ENCODE results near the gene MRPL47.

DNA sequence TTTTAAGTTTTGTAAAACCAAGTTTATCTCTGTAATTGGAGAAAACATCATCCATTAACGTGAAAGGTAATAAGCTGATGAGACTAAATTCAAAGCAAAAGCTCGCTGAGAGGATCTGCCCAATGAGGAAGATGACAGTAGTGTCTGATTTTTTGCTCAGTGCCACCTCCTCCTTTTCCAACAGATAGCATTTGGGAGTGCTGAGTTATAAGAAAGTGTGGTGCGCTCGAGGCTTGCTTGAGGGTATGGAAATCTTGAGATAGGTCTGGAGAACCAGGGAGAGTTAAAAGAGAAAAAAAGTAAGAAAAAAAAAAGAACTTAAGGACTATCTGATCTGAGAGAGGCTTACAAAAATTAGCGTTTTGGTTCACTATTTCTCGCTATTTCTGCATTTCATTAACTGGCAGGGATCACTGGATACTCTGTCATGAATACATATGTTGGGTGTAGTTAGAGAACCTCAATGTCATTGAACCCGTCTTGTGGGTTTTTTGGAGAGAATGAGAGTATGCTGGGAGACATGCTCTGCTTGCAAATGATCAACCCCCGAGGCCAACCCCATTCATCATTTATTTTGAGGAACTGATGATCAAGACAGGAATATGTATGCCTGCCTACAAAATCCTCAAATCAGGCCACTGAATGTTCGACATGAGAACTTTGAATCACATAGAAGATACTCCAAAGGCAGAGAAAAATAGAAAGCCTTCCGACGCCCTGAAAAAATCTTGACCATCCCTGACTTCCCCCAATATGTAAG is 47.4 kb upstream of the MRPL47 start:
- TF ChIP-seq CTCF (IDR thresholded peaks at IDR 0.05) (no peak), POLR2AphosphoS5 (IDR thresholded peaks at IDR 0.05; ENCODE audit: low read depth, low read length) (no peak), SIN3A (IDR thresholded peaks at IDR 0.05; ENCODE audit: borderline replicate concordance, insufficient read depth, low read depth, low read length) (no peak), TCF7L2 (IDR thresholded peaks at IDR 0.05; ENCODE audit: low read depth, low read length) (no peak)
- TF ChIP-seq, protein P1, sequence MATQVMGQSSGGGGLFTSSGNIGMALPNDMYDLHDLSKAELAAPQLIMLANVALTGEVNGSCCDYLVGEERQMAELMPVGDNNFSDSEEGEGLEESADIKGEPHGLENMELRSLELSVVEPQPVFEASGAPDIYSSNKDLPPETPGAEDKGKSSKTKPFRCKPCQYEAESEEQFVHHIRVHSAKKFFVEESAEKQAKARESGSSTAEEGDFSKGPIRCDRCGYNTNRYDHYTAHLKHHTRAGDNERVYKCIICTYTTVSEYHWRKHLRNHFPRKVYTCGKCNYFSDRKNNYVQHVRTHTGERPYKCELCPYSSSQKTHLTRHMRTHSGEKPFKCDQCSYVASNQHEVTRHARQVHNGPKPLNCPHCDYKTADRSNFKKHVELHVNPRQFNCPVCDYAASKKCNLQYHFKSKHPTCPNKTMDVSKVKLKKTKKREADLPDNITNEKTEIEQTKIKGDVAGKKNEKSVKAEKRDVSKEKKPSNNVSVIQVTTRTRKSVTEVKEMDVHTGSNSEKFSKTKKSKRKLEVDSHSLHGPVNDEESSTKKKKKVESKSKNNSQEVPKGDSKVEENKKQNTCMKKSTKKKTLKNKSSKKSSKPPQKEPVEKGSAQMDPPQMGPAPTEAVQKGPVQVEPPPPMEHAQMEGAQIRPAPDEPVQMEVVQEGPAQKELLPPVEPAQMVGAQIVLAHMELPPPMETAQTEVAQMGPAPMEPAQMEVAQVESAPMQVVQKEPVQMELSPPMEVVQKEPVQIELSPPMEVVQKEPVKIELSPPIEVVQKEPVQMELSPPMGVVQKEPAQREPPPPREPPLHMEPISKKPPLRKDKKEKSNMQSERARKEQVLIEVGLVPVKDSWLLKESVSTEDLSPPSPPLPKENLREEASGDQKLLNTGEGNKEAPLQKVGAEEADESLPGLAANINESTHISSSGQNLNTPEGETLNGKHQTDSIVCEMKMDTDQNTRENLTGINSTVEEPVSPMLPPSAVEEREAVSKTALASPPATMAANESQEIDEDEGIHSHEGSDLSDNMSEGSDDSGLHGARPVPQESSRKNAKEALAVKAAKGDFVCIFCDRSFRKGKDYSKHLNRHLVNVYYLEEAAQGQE (IDR thresholded peaks at IDR 0.05; ENCODE audit: insufficient read depth in 1 of 2, low read depth in 2 of 2, low read length in 1 of 2) = no peak

All from Panc1 (cell line).